ENCODE data around the gene PCNA.

Gene PCNA

GRCh38 chr20:5143851-5144250 is 24.1 kb upstream of the PCNA start:
- DNase-seq (ENCODE audit: low read depth in 4 of 4, low spot score in 1 of 4): no peak

GRCh38 chr20:5141615-5142014 is 21.9 kb upstream of the PCNA start:
- DNase-seq (ENCODE audit: low read depth in 4 of 4, low spot score in 1 of 4): no peak

GRCh38 chr20:5140195-5140594 is 20.4 kb upstream of the PCNA start:
- no peak for DNase-seq (ENCODE audit: low read depth in 4 of 4, low spot score in 1 of 4)

- no peak for DNase-seq (ENCODE audit: low read depth in 4 of 4, low spot score in 1 of 4)
Measured at GRCh38 chr20:5136096-5136495, 16.3 kb upstream of the PCNA start.

GRCh38 chr20:5135363-5136012 is 15.7 kb upstream of the PCNA start:
- DNase-seq (ENCODE audit: low read depth in 4 of 4, low spot score in 1 of 4): no peak

GRCh38 chr20:5133998-5134397 is 14.2 kb upstream of the PCNA start:
- DNase-seq (ENCODE audit: low read depth in 4 of 4, low spot score in 1 of 4): no peak

- no peak for DNase-seq (ENCODE audit: low read depth in 4 of 4, low spot score in 1 of 4)
Measured at GRCh38 chr20:5131502-5131901, 11.7 kb upstream of the PCNA start.

- DNase-seq (ENCODE audit: low read depth in 4 of 4, low spot score in 1 of 4): no peak
Measured at GRCh38 chr20:5128886-5129285, 9.1 kb upstream of the PCNA start.

GRCh38 chr20:5127859-5128424 is 8.2 kb upstream of the PCNA start:
- DNase-seq (ENCODE audit: low read depth in 4 of 4, low spot score in 1 of 4): no peak

- DNase-seq (ENCODE audit: low read depth in 4 of 4, low spot score in 1 of 4): peak in 3 of 4 experiments; percentile 31 to 63 (median 39)
Measured at GRCh38 chr20:5127204-5127858, 7.6 kb upstream of the PCNA start.

- peak; percentile 100 for DNase-seq (ENCODE audit: low read depth in 4 of 4, low spot score in 1 of 4)
Measured at GRCh38 chr20:5126512-5127203, 6.9 kb upstream of the PCNA start, which contains the start of gene CDS2. Gene CDS2 (plus strand): TSS chr20:5127008. CDS start chr20:5127093, 85 bp downstream.

GRCh38 chr20:5122873-5123260 is 3.1 kb upstream of the PCNA start:
- no peak for DNase-seq (ENCODE audit: low read depth in 4 of 4, low spot score in 1 of 4)

GRCh38 chr20:5120185-5120476 is 373 bp upstream of the PCNA start:
- DNase-seq (ENCODE audit: low read depth in 4 of 4, low spot score in 1 of 4): no peak

- DNase-seq (ENCODE audit: low read depth in 4 of 4, low spot score in 1 of 4): no peak
Measured at GRCh38 chr20:5119143-5119434, 669 bp downstream of the PCNA start.

- DNase-seq (ENCODE audit: low read depth in 4 of 4, low spot score in 1 of 4): peak in 1 of 4 experiments; percentile 4
Measured at GRCh38 chr20:5118220-5119142, 1.3 kb downstream of the PCNA start.

GRCh38 chr20:5116875-5117274 is 2.9 kb downstream of the PCNA start:
- no peak for DNase-seq (ENCODE audit: low read depth in 4 of 4, low spot score in 1 of 4)

GRCh38 chr20:5114403-5114802 is 5.4 kb downstream of the PCNA start:
- no peak for DNase-seq (ENCODE audit: low read depth in 4 of 4, low spot score in 1 of 4)

- no peak for DNase-seq (ENCODE audit: low read depth in 4 of 4, low spot score in 1 of 4)
Measured at GRCh38 chr20:5113615-5113986, 6.2 kb downstream of the PCNA start.

GRCh38 chr20:5109276-5109675 is 10.5 kb downstream of the PCNA start:
- DNase-seq (ENCODE audit: low read depth in 4 of 4, low spot score in 1 of 4): no peak

- no peak for DNase-seq (ENCODE audit: low read depth in 4 of 4, low spot score in 1 of 4)
Measured at GRCh38 chr20:5104479-5104878, 15.3 kb downstream of the PCNA start.

GRCh38 chr20:5100684-5101347 is 18.9 kb downstream of the PCNA start:
- DNase-seq (ENCODE audit: low read depth in 4 of 4, low spot score in 1 of 4): peak; percentile 53 to 69 (median 56)

Data from stimulated activated CD4-positive, alpha-beta T cell treated with anti-CD3 and anti-CD28 coated beads, Interleukin-1b, Interleukin-23, amount 100 ng/mL, for 24 hours (primary cell).